ENCODE data around the gene THSD7B.
"Not testable (repeated sequence)": the region's sequence is repeated elsewhere in the genome, so short reads cannot be mapped to it uniquely, and the experiment has no call there.

Gene THSD7B

DNA sequence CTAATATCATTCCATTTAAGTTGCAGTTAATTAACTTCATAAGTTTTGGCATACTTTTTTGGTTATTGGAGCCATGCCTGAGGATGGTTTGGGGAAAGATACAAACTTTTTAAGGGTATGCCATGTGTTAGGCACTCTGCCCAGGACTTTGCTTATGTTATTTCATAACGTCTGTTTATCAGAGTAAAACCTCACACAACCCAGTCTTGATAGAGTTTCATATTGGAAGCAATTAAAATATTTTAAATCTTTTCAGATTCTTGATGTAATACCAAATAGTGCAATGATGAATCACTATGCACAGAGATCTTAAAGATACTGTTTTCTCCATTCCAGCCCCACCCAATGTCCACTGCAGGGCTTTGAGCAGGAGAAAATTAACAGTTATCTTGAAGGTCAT, 669.8 kb downstream of the THSD7B start:
- DNase-seq: no peak

- no peak for DNase-seq
Observed at GRCh38 chr2:137437386-137437785, 672.0 kb downstream of the THSD7B start.

DNA sequence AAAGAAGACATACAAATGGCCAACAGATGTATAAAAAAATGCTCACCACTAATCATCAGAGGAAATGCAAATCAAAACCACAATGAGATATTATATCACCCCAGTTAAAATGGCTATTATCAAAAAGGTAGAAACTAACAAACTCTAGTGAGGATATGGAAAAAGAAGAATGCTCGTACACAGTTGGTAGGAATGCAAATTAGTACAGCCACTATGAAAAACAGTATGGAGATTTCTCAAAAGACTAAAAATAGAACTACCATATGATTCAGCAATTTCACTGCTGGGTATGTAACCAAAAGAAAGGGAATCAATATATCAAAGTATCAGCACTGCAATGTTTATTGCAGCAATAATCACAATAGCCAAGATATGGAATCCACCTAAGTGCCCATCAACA, 679.6 kb downstream of the THSD7B start:
- no peak for DNase-seq

GRCh38 chr2:137449454-137449853, 684.1 kb downstream of the THSD7B start:
- DNase-seq: no peak

DNA sequence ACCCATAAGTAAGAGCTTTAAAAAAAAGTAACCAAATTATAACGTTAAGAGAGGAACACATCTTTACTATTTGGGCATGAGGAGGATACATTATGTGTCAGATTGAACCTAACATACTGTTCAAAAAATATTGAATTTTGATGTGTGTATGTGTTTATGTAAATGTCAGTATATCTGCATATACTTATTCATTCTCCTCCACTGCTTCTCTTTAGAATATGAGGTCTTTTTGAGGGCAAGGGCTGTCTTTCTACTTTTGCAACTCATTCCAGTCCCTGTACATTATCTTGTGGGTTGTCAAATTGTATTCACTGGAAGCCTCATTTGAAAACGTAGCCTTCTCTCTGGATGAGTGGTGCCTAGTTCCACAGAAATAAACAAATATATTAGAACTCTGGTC, 689.5 kb downstream of the THSD7B start:
- DNase-seq: no peak

GRCh38 chr2:137467246-137467862, 702.0 kb downstream of the THSD7B start:
- DNase-seq: peak; percentile 22

- DNase-seq: no peak
Observed at GRCh38 chr2:137493261-137493660, 727.9 kb downstream of the THSD7B start.

DNA sequence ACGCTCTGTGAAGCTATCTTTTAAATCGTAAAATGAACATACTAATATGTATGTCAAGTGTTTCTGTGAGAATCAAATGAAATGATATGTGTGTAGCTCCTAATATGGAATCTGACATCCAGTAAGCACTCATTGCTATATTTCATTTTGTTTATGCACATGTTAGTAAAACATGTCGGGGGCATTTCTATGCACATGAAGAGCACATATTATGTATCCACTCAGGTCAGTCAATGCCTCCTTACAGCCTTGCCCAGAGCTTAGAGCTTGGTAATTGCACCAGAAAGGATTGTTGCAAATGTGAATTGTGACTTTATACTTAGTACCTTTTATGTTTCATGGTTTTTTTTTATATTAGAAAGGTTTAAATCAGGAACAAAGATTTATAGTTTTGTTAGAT, 735.3 kb downstream of the THSD7B start:
- DNase-seq: no peak

- peak; percentile 30 for DNase-seq
Observed at GRCh38 chr2:137507237-137507636, 741.9 kb downstream of the THSD7B start.

DNA sequence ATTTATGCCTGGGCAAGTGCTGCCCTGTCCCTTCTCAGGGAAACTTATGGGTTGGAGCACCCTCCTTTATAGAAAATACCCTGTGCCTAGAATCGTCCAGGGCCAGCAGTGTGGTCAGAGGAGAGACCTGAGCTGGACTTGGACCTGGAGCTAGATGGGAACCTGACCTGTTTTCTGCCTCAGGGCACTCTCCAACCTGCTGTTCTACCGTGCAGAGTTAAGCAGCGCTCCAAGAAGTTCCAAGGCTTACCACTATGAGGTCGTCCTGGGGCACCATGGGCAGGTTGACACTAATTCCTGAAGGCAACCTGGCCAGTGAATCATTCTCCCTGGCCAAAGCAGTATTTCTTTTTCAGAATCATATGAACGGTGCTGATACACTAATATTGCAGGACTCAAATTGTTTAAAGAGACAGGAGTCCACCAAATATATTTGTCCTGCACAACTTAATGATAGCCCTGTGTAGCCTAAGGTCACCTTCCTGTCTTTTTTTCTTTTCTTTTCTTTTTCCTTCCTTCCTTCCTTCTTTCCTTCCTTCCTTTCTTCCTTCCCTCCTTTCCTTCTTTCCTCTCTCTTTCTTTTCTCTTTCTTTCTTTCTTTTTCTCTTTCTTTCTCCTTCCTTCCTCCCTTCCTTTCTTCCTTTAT, 743.5 kb downstream of the THSD7B start:
- DNase-seq: no peak

DNA sequence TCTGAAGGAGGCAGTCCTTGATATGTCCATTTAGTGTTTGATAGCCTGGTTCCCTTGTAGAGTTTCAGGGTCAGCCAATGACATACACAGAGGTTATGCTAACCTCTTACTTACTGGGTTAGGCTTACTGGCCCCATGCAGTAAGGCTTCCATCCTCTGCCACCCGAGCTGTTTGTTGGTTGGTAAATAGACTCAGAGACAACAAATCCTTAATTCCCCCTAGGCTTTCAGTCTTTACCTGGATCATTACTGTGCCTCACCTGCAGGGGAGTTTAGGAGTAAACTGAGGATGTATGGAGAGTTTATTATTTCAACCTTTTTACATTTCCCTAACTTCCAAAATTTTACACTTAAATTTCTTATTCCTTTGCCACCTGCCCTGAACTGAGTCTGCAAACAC, 746.2 kb downstream of the THSD7B start:
- DNase-seq: no peak

- no peak for DNase-seq
Observed at GRCh38 chr2:137521653-137522619, 756.6 kb downstream of the THSD7B start.

DNA sequence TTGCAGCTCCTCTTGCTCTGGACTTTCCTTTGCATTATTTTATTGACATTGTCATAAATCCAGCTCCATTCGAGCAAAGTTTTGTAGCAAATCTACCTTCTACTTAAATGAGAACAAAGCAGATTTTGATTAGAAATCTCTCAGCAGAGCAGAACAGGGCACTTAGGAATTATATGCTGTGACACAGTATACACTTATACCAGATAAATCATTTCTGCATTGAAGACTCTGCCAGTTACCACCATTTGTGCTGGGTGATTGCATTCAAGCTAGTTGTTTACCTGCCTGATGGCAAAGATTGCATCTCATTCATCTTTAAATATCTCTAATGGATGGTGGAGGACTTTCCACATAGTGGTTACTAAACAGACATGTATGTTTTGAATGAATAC, 757.3 kb downstream of the THSD7B start:
- no peak for DNase-seq

DNA sequence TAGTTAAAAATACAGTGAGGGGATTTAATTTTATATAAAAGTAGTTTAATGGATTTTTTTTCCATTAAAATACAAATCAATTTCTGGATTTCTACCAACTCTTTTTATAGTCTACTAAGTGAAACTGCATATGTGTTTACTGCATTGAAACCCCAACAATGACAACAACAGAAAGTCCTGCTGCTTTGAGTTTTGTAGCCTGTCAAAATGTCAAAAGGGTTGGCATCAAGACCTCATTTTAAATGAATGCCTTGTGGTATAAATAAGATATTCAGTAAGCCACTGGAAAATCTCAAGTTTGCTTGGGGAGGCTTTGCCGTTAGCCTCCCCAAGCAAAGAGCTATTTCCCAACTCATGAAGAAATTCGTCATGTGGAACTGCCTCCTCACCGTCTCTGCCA, 758.6 kb downstream of the THSD7B start:
- DNase-seq: no peak

DNA sequence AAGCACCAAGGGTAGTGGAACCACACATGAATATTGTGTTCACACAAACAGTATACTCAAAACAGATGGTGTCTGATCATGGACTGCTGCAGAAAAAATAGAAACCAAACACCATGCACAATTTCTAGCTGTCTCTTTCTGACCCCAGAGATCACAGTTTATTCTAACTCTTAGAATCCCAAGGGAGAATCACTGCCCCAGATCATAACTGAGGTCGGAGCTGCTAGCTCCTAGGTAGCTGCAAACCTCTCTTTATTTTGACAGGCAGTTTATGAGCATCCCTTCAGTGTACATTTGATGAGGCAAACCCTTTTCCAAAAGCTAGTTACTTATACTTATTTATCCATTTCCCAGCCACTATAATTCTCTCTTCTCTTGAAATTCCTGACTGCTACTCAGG, 759.8 kb downstream of the THSD7B start:
- no peak for DNase-seq

DNA sequence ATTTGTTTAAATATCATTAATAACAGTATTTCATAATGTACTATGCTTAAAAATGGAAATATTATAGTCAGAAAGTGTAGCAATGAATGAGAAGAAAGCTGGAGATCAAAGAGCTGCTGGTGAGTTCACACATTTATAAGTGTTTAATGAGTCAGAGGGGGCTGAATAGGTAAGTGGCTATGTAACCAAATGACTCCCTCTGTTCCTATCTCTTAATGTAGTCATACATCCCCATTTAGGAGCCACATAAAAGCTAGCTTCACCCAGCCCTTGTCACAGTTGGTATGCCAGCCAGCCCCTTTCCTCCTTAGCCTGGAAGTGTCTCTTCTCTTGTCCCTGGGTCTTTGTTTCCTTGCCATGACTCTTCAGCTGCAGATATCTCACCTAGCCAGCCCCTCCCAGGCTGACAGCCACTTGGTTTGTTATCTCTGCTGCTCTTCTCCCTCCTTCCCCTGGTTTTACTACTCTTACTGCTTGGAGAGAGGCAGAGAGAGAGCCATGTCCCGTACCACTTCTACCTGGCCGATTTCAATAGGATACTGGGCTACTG, 760.4 kb downstream of the THSD7B start:
- DNase-seq: no peak

DNA sequence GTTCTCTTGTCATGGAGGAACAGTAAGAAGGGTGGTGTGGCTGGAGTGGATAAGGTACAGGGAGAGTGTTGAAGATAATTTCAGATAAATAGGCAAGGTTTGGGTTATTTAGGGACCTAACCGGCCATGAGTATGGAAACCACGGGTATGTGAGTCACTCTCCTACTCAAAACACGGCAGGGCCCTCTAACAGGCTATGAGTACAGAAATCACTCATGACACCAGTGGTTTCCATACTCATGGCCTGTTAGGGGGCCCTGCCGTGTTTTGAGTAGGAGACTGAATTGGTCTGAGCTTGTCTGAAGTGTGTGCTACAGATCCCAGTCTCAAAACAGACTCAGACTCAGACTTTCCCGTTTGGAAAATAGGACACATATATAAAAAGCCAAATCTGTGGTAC, 770.6 kb downstream of the THSD7B start:
- DNase-seq: no peak

GRCh38 chr2:137539336-137539735, 774.0 kb downstream of the THSD7B start:
- DNase-seq: no peak

DNA sequence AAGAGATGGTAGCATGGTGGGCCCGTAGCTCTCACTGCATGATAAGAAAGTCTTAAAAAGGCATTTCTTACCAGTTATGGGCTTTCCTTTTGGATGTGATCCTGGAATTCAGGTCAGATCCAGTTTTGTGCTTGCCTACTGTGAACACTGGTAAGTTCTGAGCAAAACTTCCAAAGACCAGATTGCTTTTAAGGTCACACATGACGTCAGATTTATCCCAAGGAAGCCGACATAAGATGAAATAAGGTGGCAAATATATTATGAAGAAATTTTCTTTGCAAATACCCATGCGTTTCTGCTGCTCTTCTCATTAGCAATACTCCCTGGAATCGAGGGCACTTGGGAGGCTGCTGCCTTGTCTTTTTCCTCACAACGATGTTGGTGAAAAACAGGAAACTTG, 782.5 kb downstream of the THSD7B start:
- no peak for DNase-seq

- no peak for DNase-seq
Observed at GRCh38 chr2:137566387-137566786, 801.0 kb downstream of the THSD7B start.

GRCh38 chr2:137570484-137570883, 805.1 kb downstream of the THSD7B start:
- no peak for DNase-seq

DNA sequence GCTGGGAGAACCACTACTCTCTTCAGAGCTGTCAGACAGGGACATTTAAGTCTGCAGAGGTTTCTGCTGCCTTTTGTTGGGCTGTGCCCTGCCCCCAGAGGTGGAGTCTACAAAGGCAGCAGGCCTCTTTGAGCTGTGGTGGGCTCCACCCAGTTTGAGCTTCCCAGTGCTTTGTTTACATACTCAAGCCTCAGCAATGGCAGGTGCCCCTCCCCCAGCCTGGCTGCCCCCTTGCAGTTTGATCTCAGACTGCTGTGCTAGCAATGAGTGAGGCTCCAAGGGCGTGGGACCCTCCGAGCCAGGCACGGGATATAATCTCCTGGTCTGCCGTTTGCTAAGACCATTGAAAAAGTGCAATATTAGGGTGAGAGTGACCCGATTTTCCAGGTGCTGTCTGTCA, 822.5 kb downstream of the THSD7B start:
- not testable (repeated sequence) for DNase-seq

DNA sequence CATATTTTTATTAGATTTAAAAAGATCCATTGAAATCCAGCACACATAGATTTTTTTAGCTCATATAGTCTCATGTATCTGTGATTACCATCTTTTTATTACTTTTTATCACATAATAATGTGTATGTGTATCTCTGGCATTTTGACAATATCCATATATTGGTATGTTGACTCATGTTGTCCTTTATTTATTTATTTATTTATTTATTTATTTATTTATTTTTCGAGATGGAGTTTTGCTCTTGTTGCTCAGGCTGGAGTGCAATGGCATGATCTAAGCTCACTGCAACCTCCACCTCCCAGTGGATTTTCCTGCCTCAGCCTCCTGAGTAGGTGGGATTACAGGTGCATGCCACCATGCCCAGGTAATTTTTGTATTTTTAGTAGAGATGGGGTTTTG, 823.2 kb downstream of the THSD7B start:
- DNase-seq: not testable (repeated sequence)

DNA sequence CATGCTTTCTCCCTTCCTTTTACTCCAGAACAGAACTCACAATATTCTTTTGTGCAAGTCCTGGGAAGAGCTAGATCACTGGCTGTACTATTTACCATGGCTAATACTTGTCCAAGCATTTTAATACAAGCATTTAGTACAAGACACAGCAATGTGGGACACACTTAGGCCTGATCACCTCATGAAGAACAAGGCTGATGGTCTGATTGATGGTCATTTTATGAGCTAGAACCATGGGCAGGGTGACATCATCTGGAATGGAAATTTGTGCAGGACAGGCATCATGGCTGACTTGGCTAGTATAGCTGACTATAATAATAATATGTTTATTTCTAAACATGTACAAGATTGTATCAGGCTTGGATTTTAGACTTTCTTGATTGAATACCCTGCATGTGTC, 824.8 kb downstream of the THSD7B start:
- no peak for DNase-seq

Data from NCI-H1105 (cell line).